Measurements from ENCODE around the gene DYTN. TPM values are rescaled to one million over a fixed set of nuclear protein-coding genes. Genes with fewer than 3 reads are reported as not detected.

Gene DYTN
- total RNA-seq, 2 experiments from 2014 or later = not detected

DNA sequence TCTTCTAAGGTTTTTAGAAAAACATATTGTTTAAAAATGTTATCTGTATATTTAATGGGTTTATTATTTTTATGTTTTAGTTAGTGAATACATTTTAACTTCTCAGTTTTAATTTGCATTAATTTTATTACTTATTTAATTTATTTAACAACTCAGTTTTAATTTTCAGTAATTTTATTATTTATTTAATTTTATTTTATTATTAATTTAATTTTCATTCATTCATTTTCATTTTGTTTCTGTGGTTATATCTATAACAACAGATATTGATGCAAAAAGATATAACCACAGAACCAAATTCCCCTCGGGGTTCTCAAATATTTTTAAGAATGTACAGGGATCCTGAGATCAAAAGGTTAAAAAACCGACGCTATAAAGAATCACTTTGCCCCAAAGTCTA is 52.9 kb downstream of the DYTN start:
- no peaks in the 10 kb centered on the region for H3K79me2 ChIP-seq (ENCODE audit: insufficient read depth, low read depth, low read length)
- H2AFZ ChIP-seq (ENCODE audit: low read length) = no peak overlapping the region
- no peak for DNase-seq (ENCODE audit: low spot score)
- no peaks in the 10 kb centered on the region for H3K9me2 ChIP-seq (ENCODE audit: insufficient read depth, low read length)
- TF ChIP-seq, protein P1, sequence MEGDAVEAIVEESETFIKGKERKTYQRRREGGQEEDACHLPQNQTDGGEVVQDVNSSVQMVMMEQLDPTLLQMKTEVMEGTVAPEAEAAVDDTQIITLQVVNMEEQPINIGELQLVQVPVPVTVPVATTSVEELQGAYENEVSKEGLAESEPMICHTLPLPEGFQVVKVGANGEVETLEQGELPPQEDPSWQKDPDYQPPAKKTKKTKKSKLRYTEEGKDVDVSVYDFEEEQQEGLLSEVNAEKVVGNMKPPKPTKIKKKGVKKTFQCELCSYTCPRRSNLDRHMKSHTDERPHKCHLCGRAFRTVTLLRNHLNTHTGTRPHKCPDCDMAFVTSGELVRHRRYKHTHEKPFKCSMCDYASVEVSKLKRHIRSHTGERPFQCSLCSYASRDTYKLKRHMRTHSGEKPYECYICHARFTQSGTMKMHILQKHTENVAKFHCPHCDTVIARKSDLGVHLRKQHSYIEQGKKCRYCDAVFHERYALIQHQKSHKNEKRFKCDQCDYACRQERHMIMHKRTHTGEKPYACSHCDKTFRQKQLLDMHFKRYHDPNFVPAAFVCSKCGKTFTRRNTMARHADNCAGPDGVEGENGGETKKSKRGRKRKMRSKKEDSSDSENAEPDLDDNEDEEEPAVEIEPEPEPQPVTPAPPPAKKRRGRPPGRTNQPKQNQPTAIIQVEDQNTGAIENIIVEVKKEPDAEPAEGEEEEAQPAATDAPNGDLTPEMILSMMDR (conservative IDR thresholded peaks at IDR 0.05; ENCODE audit: low read length) = no peak
- TF ChIP-seq EZH2phosphoT487 (IDR thresholded peaks at IDR 0.05; ENCODE audit: borderline replicate concordance, low read depth, low read length) = no peak
- BruUV-seq (replicated peaks) = no TSS peak
- ChIA-PET POLR2A (interaction anchor here (0.6 to 0.8 kb wide), 3 partner anchors 25 to 469 kb away, joined by 3 read pairs; no protein-coding TSS in a partner anchor), CTCF (ENCODE audit: unreplicated experiment) (interaction anchor here (0.6 kb wide), 1 partner anchor 118 kb away, joined by 3 read pairs; no protein-coding TSS in a partner anchor)
- H3K4me2 ChIP-seq (ENCODE audit: low read length) = no peak overlapping the region
- intact Hi-C loops (cut with micrococcal nuclease; ENCODE audit: unreplicated experiment) = no loop called here
- no peak overlapping the region for H3K4me3 ChIP-seq (ENCODE audit: low read depth, low read length, poor library complexity, severe bottlenecking)
- H3K9me3 ChIP-seq (ENCODE audit: low read length) = no peaks in the 10 kb centered on the region
- no peaks in the 10 kb centered on the region for H3K4me1 ChIP-seq (ENCODE audit: insufficient read depth, low read length, poor library complexity, severe bottlenecking)
- H4K20me1 ChIP-seq (ENCODE audit: insufficient read depth, low read length) = no peaks in the 10 kb centered on the region
- no peaks in the 10 kb centered on the region for H3K36me3 ChIP-seq (ENCODE audit: insufficient read depth, low read length)
- H3K27ac ChIP-seq (ENCODE audit: low read depth, low read length, poor library complexity, severe bottlenecking) = no peak overlapping the region

DNA sequence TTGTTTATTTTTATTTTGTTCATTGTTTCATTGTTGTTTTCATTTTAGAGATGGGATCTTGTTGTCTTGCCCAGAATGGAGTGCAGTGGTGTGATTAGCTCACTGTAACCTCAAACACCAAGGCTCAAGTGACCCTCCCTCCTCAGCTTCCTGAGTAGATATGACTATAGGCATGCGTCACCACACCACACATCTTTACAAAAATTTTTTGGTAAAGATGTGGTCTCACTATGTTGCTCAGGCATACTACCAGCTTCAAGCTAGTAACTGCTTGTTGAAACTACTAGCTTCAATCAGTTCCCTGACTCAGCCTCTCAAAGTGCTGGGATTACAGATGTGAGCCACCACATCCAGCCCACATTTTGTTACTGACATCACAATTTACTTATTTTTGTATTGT is 61.1 kb downstream of the DYTN start:
- CTCF ChIA-PET (ENCODE audit: unreplicated experiment) = no interaction called here

GRCh38 chr2:206647985-206648384 is 70.2 kb downstream of the DYTN start:
- ChIA-PET CTCF (ENCODE audit: unreplicated experiment) (no interaction called here), POLR2A (no interaction called here)
- BruUV-seq (replicated peaks) = no TSS peak

More for the DNA sequence above, 61.1 kb downstream of the DYTN start:
- H4K20me1 ChIP-seq (ENCODE audit: insufficient read depth, low read length) = no peaks in the 10 kb centered on the region
- no peaks in the 10 kb centered on the region for H3K4me1 ChIP-seq (ENCODE audit: insufficient read depth, low read length, poor library complexity, severe bottlenecking)
- no peaks in the 10 kb centered on the region for H3K79me2 ChIP-seq (ENCODE audit: insufficient read depth, low read depth, low read length)
- H3K9me3 ChIP-seq (ENCODE audit: low read length) = no peaks in the 10 kb centered on the region
- H3K4me3 ChIP-seq (ENCODE audit: low read depth, low read length, poor library complexity, severe bottlenecking) = no peak overlapping the region
- no peak overlapping the region for H3K27ac ChIP-seq (ENCODE audit: low read depth, low read length, poor library complexity, severe bottlenecking)
- H3K36me3 ChIP-seq (ENCODE audit: insufficient read depth, low read length) = no peaks in the 10 kb centered on the region
- H3K9me2 ChIP-seq (ENCODE audit: insufficient read depth, low read length) = no peaks in the 10 kb centered on the region
- POLR2A ChIA-PET = no interaction called here
- BruUV-seq (replicated peaks) = no TSS peak
- H2AFZ ChIP-seq (ENCODE audit: low read length) = no peak overlapping the region
- TF ChIP-seq, protein P1 (conservative IDR thresholded peaks at IDR 0.05; ENCODE audit: low read length) = no peak
- TF ChIP-seq EZH2phosphoT487 (IDR thresholded peaks at IDR 0.05; ENCODE audit: borderline replicate concordance, low read depth, low read length) = no peak
- intact Hi-C loops (cut with micrococcal nuclease; ENCODE audit: unreplicated experiment) = no loop called here
- H3K4me2 ChIP-seq (ENCODE audit: low read length) = no peak overlapping the region
- DNase-seq (ENCODE audit: low spot score) = no peak

More at GRCh38 chr2:206647985-206648384, 70.2 kb downstream of the DYTN start:
- Histone ChIP-seq H3K9me3 (ENCODE audit: low read length) (no peaks in the 10 kb centered on the region), H2AFZ (ENCODE audit: low read length) (no peak overlapping the region), H3K36me3 (ENCODE audit: insufficient read depth, low read length) (no peaks in the 10 kb centered on the region), H3K4me3 (ENCODE audit: low read depth, low read length, poor library complexity, severe bottlenecking) (no peak overlapping the region), H4K20me1 (ENCODE audit: insufficient read depth, low read length) (no peaks in the 10 kb centered on the region), H3K27ac (ENCODE audit: low read depth, low read length, poor library complexity, severe bottlenecking) (no peak overlapping the region), H3K4me1 (ENCODE audit: insufficient read depth, low read length, poor library complexity, severe bottlenecking) (no peaks in the 10 kb centered on the region), H3K9me2 (ENCODE audit: insufficient read depth, low read length) (no peaks in the 10 kb centered on the region), H3K79me2 (ENCODE audit: insufficient read depth, low read depth, low read length) (no peaks in the 10 kb centered on the region), H3K4me2 (ENCODE audit: low read length) (no peak overlapping the region)
- intact Hi-C loops (cut with micrococcal nuclease; ENCODE audit: unreplicated experiment) = no loop called here
- DNase-seq (ENCODE audit: low spot score) = no peak
- no peak for TF ChIP-seq EZH2phosphoT487 (IDR thresholded peaks at IDR 0.05; ENCODE audit: borderline replicate concordance, low read depth, low read length)
- TF ChIP-seq, protein P1 (conservative IDR thresholded peaks at IDR 0.05; ENCODE audit: low read length) = no peak
